OCI-LY7 (cell line): ENCODE results near the gene KRTAP16-1. TPM values are rescaled to one million over a fixed set of nuclear protein-coding genes. Genes with fewer than 3 reads are reported as not detected.
A peak's percentile ranks its signal among the peaks of the same experiment; 100 is the strongest.

ENCODE experiments used
- BruUV-seq: library from RNA; stranded (reverse); fragments of 400-500 nt; replicated peaks from 2 replicates; lab custom pipeline; 2021; lab: Mats Ljungman, UMichigan
- CTCF ChIA-PET: fragments of 300-600 bp; sonication (Branson Sonifier 250); formaldehyde crosslinking; loops from one replicate; lab custom pipeline; 2022; ENCODE audit warnings: antibody characterized with exemption; ENCODE audit not compliant: unreplicated experiment; lab: Charles Lee
- POLR2A ChIA-PET: fragments of 300-600 bp; sonication (Branson Sonifier 250); formaldehyde crosslinking; loops from one replicate; lab custom pipeline; 2022; ENCODE audit warnings: antibody characterized with exemption; lab: Charles Lee
- DNase-seq: peaks from one replicate; pipeline ENCODE4 v3.0.0-alpha.2; 2015; ENCODE audit warnings: low spot score
- H2AFZ ChIP-seq: fragments of 200-600 bp; sonication (generic), shearing (Covaris generic); 2 replicates; pipeline ENCODE4 v1.6.1; 2014; ENCODE audit warnings: mild to moderate bottlenecking, antibody characterized with exemption, low read length, moderate library complexity
- H3K27ac ChIP-seq: fragments of 200-600 bp; sonication (generic); 2 replicates; pipeline ENCODE4 v1.5.1; 2014; ENCODE audit warnings: mixed run types, low read depth, mild to moderate bottlenecking, moderate library complexity, low read length, inconsistent platforms; ENCODE audit not compliant: poor library complexity, severe bottlenecking
- H3K36me3 ChIP-seq: fragments of 200-600 bp; sonication (generic); 2 replicates; pipeline ENCODE4 v1.6.1; 2014; ENCODE audit warnings: mild to moderate bottlenecking, antibody characterized with exemption, low read length, moderate library complexity, mixed read lengths; ENCODE audit not compliant: insufficient read depth
- H3K4me1 ChIP-seq: fragments of 200-600 bp; sonication (generic); 2 replicates; pipeline ENCODE4 v1.5.1; 2014; ENCODE audit warnings: mild to moderate bottlenecking, low read length; ENCODE audit not compliant: insufficient read depth, poor library complexity, severe bottlenecking
- H3K4me2 ChIP-seq: fragments of 200-600 bp; sonication (generic); 2 replicates; pipeline ENCODE4 v1.6.1; 2014; ENCODE audit warnings: mild to moderate bottlenecking, low read length
- H3K4me3 ChIP-seq: fragments of 200-600 bp; sonication (generic); 2 replicates; pipeline ENCODE4 v1.5.1; 2014; ENCODE audit warnings: mild to moderate bottlenecking, low read depth, low read length; ENCODE audit not compliant: poor library complexity, severe bottlenecking
- H3K79me2 ChIP-seq: fragments of 200-600 bp; sonication (generic); 2 replicates; pipeline ENCODE4 v1.6.1; 2016; ENCODE audit warnings: low read depth, mild to moderate bottlenecking, low read length, moderate library complexity, mixed read lengths; ENCODE audit not compliant: insufficient read depth
- H3K9me2 ChIP-seq: fragments of 200-600 bp; sonication (generic); 2 replicates; pipeline ENCODE4 v1.6.1; 2016; ENCODE audit warnings: mild to moderate bottlenecking, low read length, mixed read lengths; ENCODE audit not compliant: insufficient read depth
- H3K9me3 ChIP-seq: fragments of 200-600 bp; sonication (generic); 2 replicates; pipeline ENCODE4 v1.6.1; 2014; ENCODE audit warnings: mild to moderate bottlenecking, mixed run types, low read length, mixed read lengths
- H4K20me1 ChIP-seq: fragments of 200-600 bp; sonication (generic); 2 replicates; pipeline ENCODE4 v1.6.1; 2014; ENCODE audit warnings: mild to moderate bottlenecking, antibody characterized with exemption, low read length, moderate library complexity, mixed read lengths; ENCODE audit not compliant: insufficient read depth
- EZH2phosphoT487 ChIP-seq: fragments of 200-600 bp; sonication (generic); IDR thresholded peaks from 2 replicates; pipeline ENCODE4 v1.6.1; 2018; ENCODE audit warnings: low read depth, borderline replicate concordance, mild to moderate bottlenecking, mixed run types, antibody characterized with exemption, low read length, moderate library complexity, mixed read lengths
- intact Hi-C: fragments of 100-400 bp; cut with micrococcal nuclease; formaldehyde crosslinking; loops from one replicate; pipeline ENCODE4 v1.10.0; 2022; ENCODE audit not compliant: unreplicated experiment
- total RNA-seq, 2 experiments: library from RNA; depleted of rRNA in 1 of 2; stranded (reverse); fragments of >200 nt in 1 of 2; shearing (Covaris generic) in 1 of 2; gene quantifications; 2 replicates each; pipeline ENCODE4 v1.2.3, GENCODE V29; 2014 to 2022
- TF ChIP-seq, protein P1 (sequence below): fragments of 200-600 bp; sonication (generic); conservative IDR thresholded peaks from 2 replicates; pipeline ENCODE4 v1.5.1; 2014; ENCODE audit warnings: mild to moderate bottlenecking, antibody characterized with exemption, low read length, moderate library complexity, mixed read lengths

The KRTAP16-1 gene
- total RNA-seq, 2 experiments from 2014 or later = not detected

DNA sequence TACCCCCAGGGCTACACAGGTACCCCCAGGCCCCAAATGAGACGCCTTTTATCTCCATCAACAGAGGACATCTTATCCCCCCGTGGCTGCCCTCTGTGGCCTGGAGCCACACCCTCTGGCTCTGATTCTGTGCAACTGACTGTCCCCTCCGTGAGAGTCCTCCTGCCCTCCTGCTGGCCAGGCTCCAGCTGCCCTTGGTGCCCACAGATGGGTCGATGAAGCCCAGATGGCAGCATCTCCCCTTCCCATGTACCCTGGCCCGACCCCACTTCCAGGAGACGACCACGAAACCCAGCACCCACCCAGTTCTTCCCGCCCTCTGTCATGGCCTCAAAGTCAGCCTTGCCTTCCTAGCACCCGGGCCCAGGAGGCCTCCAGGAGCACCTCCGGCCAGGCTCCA is 16.0 kb upstream of the KRTAP16-1 start:
- no TSS peak for BruUV-seq
- no peak for TF ChIP-seq EZH2phosphoT487
- TF ChIP-seq, protein P1, sequence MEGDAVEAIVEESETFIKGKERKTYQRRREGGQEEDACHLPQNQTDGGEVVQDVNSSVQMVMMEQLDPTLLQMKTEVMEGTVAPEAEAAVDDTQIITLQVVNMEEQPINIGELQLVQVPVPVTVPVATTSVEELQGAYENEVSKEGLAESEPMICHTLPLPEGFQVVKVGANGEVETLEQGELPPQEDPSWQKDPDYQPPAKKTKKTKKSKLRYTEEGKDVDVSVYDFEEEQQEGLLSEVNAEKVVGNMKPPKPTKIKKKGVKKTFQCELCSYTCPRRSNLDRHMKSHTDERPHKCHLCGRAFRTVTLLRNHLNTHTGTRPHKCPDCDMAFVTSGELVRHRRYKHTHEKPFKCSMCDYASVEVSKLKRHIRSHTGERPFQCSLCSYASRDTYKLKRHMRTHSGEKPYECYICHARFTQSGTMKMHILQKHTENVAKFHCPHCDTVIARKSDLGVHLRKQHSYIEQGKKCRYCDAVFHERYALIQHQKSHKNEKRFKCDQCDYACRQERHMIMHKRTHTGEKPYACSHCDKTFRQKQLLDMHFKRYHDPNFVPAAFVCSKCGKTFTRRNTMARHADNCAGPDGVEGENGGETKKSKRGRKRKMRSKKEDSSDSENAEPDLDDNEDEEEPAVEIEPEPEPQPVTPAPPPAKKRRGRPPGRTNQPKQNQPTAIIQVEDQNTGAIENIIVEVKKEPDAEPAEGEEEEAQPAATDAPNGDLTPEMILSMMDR = no peak
- H2AFZ ChIP-seq = no peak overlapping the region
- CTCF ChIA-PET = no interaction called here
- no peaks in the 10 kb centered on the region for H3K9me2 ChIP-seq
- H3K4me1 ChIP-seq = no peaks in the 10 kb centered on the region
- DNase-seq = no peak
- no peak overlapping the region for H3K4me2 ChIP-seq
- no peak overlapping the region for H3K27ac ChIP-seq
- no peaks in the 10 kb centered on the region for H3K79me2 ChIP-seq
- no peaks in the 10 kb centered on the region for H3K9me3 ChIP-seq
- no peaks in the 10 kb centered on the region for H3K36me3 ChIP-seq
- H3K4me3 ChIP-seq = no peak overlapping the region
- H4K20me1 ChIP-seq = no peaks in the 10 kb centered on the region
- POLR2A ChIA-PET = no interaction called here
- intact Hi-C loops = loop anchor here (10.0 kb wide), 2 partner anchors 340 to 520 kb away; no protein-coding TSS in a partner anchor

DNA sequence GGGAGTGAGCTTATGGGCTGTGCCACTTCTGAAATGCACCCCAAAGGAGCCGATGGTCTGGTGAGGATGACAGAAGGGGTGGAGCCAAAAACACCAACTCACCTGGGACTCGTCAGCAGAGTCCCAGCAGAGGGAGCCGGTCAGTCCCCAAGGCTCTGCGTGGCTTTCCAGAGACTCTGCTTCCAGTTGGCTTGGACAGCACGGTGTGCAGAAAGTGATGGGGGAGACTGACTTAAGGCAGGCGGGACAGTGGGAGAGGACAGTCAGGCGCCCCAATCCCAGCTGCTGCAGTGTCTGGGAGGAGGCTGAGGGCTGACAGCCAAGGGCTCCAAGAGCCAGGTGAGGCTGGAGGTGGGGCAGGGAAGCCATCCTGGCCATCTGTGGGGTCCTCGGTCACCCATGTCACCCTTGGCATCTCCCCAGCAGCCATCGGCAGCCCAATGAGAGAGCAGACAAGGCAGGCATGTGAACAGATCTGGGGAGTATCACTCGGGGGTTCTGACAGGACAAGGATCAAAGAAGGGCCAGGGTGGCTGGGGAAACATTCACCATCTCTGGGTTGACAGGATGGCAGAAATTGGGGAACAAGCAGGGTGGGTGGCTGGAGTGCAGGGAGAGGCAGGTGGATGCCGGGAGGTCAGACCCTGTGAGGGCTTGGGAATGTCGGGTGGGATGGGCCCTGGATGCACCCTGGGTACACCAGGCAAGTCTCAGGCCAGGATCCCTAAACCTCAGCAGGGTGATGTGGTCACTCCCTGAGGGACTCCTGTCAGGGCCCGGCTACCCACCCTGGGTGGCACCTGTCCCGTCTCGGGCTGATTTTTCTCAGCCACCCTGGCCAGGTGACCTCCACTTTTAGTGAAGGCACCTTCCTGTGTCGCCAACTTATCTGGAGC is 15.3 kb upstream of the KRTAP16-1 start:
- Histone ChIP-seq H3K9me3 (no peaks in the 10 kb centered on the region), H3K27ac (no peak overlapping the region), H3K4me1 (no peaks in the 10 kb centered on the region), H3K79me2 (no peaks in the 10 kb centered on the region), H3K36me3 (no peaks in the 10 kb centered on the region), H3K9me2 (no peaks in the 10 kb centered on the region), H2AFZ (no peak overlapping the region), H4K20me1 (no peaks in the 10 kb centered on the region), H3K4me3 (no peak overlapping the region), H3K4me2 (no peak overlapping the region)
- ChIA-PET POLR2A (no interaction called here), CTCF (no interaction called here)
- TF ChIP-seq, protein P1 = 0 out of 2 replicates have a peak, but pooled peaks have one; percentile 37
- TF ChIP-seq EZH2phosphoT487 = no peak
- intact Hi-C loops = loop anchor here (10.0 kb wide), 2 partner anchors 340 to 520 kb away; no protein-coding TSS in a partner anchor
- no TSS peak for BruUV-seq
- no peak for DNase-seq
